Heart left ventricle (tissue), 13 donors: Measurements from ENCODE around the gene OR2T4.

Source experiments
- CTCF ChIP-seq, 12 donors: fragments of 200-600 bp; sonication (generic) in 4 of 12; IDR thresholded peaks; one replicate each; pipeline versions ENCODE4 v1.5.0 to v1.8.0; 2018 to 2022; ENCODE audit warnings: antibody characterized with exemption in 12 of 12, mild to moderate bottlenecking in 5 of 12
- POLR2A ChIP-seq, 2 donors: fragments of 450-650 bp; IDR thresholded peaks; one replicate each; pipeline ENCODE4 v1.6.1; 2017; ENCODE audit warnings: antibody characterized with exemption in 2 of 2, mild to moderate bottlenecking in 2 of 2, moderate library complexity in 2 of 2
- donor health status: ischemic (EF 13 %, LVEDD 7.1; RV severe dilation, severe dysfunction).
- donor health status: DM: no; HTN: yes; CAD: no.
- donor health status: DM: no; HTN: no; CAD: no.
- donor health status: ischemic (EF 25% LVEDD 6.9; RV normal size, moderate dysfunction).
- donor health status: ischemic (EF 25% LVEDD 5.7; RV mildly dilated, moderate dysfunction).
- donor health status: ischemic (EF 35%, LVEDD 5.7; RV mildly dilated, moderate dysfunction).
- donor health status: nonischemic (EF 11% LVEDD 7.7; RV severe dilation, severe dysfunction).
- donor health status: DM: yes; HTN: yes; CAD: no.
- donor health status: PGD.
- donor health status: ischemic (EF 29% LVEDD 5.4; RV normal size, mild dysfunction).
- donor health status: nonischemic (EF 23%, LVEDD 6.1; RV moderate dilation, normal function).

- no peak for TF ChIP-seq CTCF (IDR thresholded peaks at IDR 0.05)
- no peak for TF ChIP-seq POLR2A (IDR thresholded peaks at IDR 0.05)
Observed at GRCh38 chr1:248402748-248403147, 41.3 kb downstream of the OR2T4 start, which contains the start of gene OR2T1.
